Measurements from ENCODE around the gene DIPK1A.

GRCh38 chr1:93003981-93004380, 42.7 kb upstream of the DIPK1A start:
- TF ChIP-seq, protein P1, sequence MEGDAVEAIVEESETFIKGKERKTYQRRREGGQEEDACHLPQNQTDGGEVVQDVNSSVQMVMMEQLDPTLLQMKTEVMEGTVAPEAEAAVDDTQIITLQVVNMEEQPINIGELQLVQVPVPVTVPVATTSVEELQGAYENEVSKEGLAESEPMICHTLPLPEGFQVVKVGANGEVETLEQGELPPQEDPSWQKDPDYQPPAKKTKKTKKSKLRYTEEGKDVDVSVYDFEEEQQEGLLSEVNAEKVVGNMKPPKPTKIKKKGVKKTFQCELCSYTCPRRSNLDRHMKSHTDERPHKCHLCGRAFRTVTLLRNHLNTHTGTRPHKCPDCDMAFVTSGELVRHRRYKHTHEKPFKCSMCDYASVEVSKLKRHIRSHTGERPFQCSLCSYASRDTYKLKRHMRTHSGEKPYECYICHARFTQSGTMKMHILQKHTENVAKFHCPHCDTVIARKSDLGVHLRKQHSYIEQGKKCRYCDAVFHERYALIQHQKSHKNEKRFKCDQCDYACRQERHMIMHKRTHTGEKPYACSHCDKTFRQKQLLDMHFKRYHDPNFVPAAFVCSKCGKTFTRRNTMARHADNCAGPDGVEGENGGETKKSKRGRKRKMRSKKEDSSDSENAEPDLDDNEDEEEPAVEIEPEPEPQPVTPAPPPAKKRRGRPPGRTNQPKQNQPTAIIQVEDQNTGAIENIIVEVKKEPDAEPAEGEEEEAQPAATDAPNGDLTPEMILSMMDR (conservative IDR thresholded peaks at IDR 0.05; ENCODE audit: low read depth, low read length) = no peak
- TF ChIP-seq EZH2 (IDR thresholded peaks at IDR 0.05; ENCODE audit: low read length, unreplicated experiment) = no peak
